PC-3 (cell line): Measurements from ENCODE around the gene LILRB2.

Experiments used
- EZH2 ChIP-seq: fragments of 300-600 bp; sonication (generic); IDR thresholded peaks from one replicate; pipeline ENCODE4 v1.6.1; 2017; ENCODE audit warnings: antibody characterized with exemption, mild to moderate bottlenecking, low read length; ENCODE audit not compliant: unreplicated experiment
- EZH2phosphoT487 ChIP-seq: fragments of 300-600 bp; sonication (generic); IDR thresholded peaks from 2 replicates; pipeline ENCODE4 v1.6.1; 2018; ENCODE audit warnings: mild to moderate bottlenecking, antibody characterized with exemption, low read length, borderline replicate concordance
- TF ChIP-seq, protein P1 (sequence below): fragments of 300-600 bp; sonication (generic); conservative IDR thresholded peaks from 2 replicates; pipeline ENCODE4 v1.5.1; 2017; ENCODE audit warnings: antibody characterized with exemption, low read depth, mild to moderate bottlenecking, low read length

DNA sequence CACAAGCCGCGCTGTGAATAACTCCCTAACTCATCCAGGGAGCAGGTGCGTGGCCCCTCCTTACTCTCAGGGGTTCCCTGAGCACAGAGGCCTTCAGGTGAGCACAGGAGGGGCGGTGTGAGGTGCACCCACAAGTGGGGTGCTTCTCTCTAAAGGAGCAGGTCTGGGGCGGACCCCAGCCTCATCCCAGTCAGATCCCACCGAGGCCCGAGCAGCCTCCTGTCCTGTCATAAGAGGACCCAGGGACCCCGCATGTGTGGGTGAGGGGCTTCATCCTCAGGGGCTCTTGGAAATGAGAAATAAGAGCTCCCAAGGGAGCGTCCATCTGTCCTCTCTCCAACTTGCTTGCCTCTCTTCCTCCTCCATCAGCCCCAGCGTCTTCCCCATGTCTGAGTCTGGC lies 35.0 kb upstream of the LILRB2 start:
- TF ChIP-seq, protein P1, sequence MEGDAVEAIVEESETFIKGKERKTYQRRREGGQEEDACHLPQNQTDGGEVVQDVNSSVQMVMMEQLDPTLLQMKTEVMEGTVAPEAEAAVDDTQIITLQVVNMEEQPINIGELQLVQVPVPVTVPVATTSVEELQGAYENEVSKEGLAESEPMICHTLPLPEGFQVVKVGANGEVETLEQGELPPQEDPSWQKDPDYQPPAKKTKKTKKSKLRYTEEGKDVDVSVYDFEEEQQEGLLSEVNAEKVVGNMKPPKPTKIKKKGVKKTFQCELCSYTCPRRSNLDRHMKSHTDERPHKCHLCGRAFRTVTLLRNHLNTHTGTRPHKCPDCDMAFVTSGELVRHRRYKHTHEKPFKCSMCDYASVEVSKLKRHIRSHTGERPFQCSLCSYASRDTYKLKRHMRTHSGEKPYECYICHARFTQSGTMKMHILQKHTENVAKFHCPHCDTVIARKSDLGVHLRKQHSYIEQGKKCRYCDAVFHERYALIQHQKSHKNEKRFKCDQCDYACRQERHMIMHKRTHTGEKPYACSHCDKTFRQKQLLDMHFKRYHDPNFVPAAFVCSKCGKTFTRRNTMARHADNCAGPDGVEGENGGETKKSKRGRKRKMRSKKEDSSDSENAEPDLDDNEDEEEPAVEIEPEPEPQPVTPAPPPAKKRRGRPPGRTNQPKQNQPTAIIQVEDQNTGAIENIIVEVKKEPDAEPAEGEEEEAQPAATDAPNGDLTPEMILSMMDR, result no peak
- TF ChIP-seq EZH2phosphoT487 (no peak), EZH2 (no peak)
